NCI-H2196 treated with DMSO at 0.1 percent for 48 hours (cell line): ENCODE results near the gene PCYT1B.
"Not testable (repeated sequence)": the region's sequence is repeated elsewhere in the genome, so short reads cannot be mapped to it uniquely, and the experiment has no call there.

Experiments used
- DNase-seq: peaks from one replicate; lab custom pipeline; 2025; ENCODE audit not compliant: unreplicated experiment; lab: John Stamatoyannopoulos, UW

Gene PCYT1B

GRCh38 chrX:24647257-24648058 is at the start of gene PCYT1B:
Gene PCYT1B, minus strand, starts transcription at chrX:24647347. Its CDS starts 242 bp downstream, at chrX:24647105.
- DNase-seq: peak; percentile 75

- DNase-seq: no peak
These were observed 49.1 kb upstream of the PCYT1B start for GRCh38 chrX:24696294-24696693.

- DNase-seq: no peak
These were observed 47.7 kb upstream of the PCYT1B start for GRCh38 chrX:24694825-24695224.

- peak; percentile 81 for DNase-seq
These were observed 46.5 kb upstream of the PCYT1B start, which contains the start of gene POLA1 for GRCh38 chrX:24693453-24694202. Gene POLA1, plus strand, starts transcription at chrX:24693918. Its CDS starts 44 bp downstream, at chrX:24693962.

GRCh38 chrX:24692305-24692704 is 45.2 kb upstream of the PCYT1B start:
- DNase-seq: no peak

- no peak for DNase-seq
These were observed 36.9 kb upstream of the PCYT1B start for GRCh38 chrX:24684048-24684447.

- DNase-seq: no peak
These were observed 35.7 kb upstream of the PCYT1B start for GRCh38 chrX:24682739-24683432.

- no peak for DNase-seq
These were observed 29.4 kb upstream of the PCYT1B start for GRCh38 chrX:24676403-24677024.

GRCh38 chrX:24673424-24673823 is 26.3 kb upstream of the PCYT1B start:
- no peak for DNase-seq

- no peak for DNase-seq
These were observed 25.6 kb upstream of the PCYT1B start for GRCh38 chrX:24672701-24673190.

GRCh38 chrX:24668111-24668510 is 21.0 kb upstream of the PCYT1B start:
- DNase-seq: no peak

GRCh38 chrX:24662352-24662751 is 15.2 kb upstream of the PCYT1B start:
- DNase-seq: no peak

- no peak for DNase-seq
These were observed 14.1 kb upstream of the PCYT1B start for GRCh38 chrX:24661292-24661691.

- no peak for DNase-seq
These were observed 12.5 kb upstream of the PCYT1B start for GRCh38 chrX:24659646-24660045.

GRCh38 chrX:24659106-24659505 is 12.0 kb upstream of the PCYT1B start:
- no peak for DNase-seq

GRCh38 chrX:24658421-24658820 is 11.3 kb upstream of the PCYT1B start:
- DNase-seq: no peak

- no peak for DNase-seq
These were observed 10.7 kb upstream of the PCYT1B start for GRCh38 chrX:24657671-24658386.

- DNase-seq: not testable (repeated sequence)
These were observed 8.5 kb upstream of the PCYT1B start for GRCh38 chrX:24655679-24656078.

GRCh38 chrX:24651783-24652182 is 4.6 kb upstream of the PCYT1B start:
- no peak for DNase-seq

GRCh38 chrX:24648495-24648894 is 1.3 kb upstream of the PCYT1B start:
- DNase-seq: no peak
